Measurements from ENCODE around the gene SNAP91. TPM values are rescaled to one million over a fixed set of nuclear protein-coding genes. Genes with fewer than 3 reads are reported as not detected.

Gene SNAP91
- total RNA-seq, 4 donors from 2014 or later = not detected

DNA sequence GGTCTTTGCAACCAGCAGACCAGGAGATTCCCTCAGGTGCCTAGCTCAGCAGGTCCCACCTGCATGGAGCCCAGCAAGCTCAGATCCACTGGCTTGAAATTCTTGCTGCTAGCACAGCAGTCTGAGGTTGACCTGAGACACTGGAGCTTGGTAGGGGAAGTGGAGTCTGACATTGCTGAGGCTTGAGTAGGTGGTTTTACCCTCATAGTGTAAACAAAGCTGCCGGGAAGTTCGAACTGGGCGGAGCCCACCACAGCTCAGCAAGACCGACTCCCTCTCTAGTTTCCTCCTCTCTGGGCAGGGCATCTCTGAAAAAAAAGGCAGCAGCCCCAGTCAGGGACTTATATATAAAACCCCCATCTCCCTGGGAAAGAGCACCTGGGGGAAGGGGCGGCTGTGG is 162.3 kb downstream of the SNAP91 start:
- 60% methylated on average over 4 of the region's 5 CpGs for WGBS
- Histone ChIP-seq H3K27ac (no peak overlapping the region), H3K4me1 (no peaks in the 10 kb centered on the region), H3K9me3 (peaks cover 6% of the 10 kb centered on the region), H3K36me3 (no peaks in the 10 kb centered on the region), H3K27me3 (no peaks in the 10 kb centered on the region), H3K4me3 (no peak overlapping the region)
- TF ChIP-seq EP300 (IDR thresholded peaks at IDR 0.05) (no peak), POLR2A (IDR thresholded peaks at IDR 0.05) (no peak), POLR2AphosphoS5 (IDR thresholded peaks at IDR 0.05) (no peak)
- TF ChIP-seq, protein P1, sequence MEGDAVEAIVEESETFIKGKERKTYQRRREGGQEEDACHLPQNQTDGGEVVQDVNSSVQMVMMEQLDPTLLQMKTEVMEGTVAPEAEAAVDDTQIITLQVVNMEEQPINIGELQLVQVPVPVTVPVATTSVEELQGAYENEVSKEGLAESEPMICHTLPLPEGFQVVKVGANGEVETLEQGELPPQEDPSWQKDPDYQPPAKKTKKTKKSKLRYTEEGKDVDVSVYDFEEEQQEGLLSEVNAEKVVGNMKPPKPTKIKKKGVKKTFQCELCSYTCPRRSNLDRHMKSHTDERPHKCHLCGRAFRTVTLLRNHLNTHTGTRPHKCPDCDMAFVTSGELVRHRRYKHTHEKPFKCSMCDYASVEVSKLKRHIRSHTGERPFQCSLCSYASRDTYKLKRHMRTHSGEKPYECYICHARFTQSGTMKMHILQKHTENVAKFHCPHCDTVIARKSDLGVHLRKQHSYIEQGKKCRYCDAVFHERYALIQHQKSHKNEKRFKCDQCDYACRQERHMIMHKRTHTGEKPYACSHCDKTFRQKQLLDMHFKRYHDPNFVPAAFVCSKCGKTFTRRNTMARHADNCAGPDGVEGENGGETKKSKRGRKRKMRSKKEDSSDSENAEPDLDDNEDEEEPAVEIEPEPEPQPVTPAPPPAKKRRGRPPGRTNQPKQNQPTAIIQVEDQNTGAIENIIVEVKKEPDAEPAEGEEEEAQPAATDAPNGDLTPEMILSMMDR (IDR thresholded peaks at IDR 0.05) = no peak
- DNase-seq (ENCODE audit: low spot score in 2 of 2) = no peak

DNA sequence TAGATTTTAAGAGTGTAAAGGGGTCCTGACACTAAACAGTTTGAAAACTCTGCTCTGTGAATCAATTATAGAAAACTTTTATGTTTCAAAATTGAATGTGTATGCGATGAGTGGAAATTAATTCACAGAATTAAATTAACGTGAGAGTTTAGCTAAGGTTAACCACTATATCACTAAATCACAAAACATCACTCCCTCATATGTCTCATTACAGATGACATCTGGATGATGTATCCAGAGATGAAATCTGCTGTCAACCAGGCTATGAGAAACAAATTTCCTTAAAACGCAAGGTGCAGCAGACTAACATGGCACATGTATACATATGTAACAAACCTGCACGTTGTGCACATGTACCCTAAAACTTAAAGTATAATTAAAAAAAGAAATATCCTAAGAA is 169.2 kb downstream of the SNAP91 start:
- no peaks in the 10 kb centered on the region for H3K27me3 ChIP-seq
- TF ChIP-seq POLR2A (IDR thresholded peaks at IDR 0.05) (no peak), POLR2AphosphoS5 (IDR thresholded peaks at IDR 0.05) (no peak), EP300 (IDR thresholded peaks at IDR 0.05) (no peak)
- TF ChIP-seq, protein P1 (IDR thresholded peaks at IDR 0.05) = no peak
- WGBS = 79% methylated on average over 4 of the region's 4 CpGs

DNA sequence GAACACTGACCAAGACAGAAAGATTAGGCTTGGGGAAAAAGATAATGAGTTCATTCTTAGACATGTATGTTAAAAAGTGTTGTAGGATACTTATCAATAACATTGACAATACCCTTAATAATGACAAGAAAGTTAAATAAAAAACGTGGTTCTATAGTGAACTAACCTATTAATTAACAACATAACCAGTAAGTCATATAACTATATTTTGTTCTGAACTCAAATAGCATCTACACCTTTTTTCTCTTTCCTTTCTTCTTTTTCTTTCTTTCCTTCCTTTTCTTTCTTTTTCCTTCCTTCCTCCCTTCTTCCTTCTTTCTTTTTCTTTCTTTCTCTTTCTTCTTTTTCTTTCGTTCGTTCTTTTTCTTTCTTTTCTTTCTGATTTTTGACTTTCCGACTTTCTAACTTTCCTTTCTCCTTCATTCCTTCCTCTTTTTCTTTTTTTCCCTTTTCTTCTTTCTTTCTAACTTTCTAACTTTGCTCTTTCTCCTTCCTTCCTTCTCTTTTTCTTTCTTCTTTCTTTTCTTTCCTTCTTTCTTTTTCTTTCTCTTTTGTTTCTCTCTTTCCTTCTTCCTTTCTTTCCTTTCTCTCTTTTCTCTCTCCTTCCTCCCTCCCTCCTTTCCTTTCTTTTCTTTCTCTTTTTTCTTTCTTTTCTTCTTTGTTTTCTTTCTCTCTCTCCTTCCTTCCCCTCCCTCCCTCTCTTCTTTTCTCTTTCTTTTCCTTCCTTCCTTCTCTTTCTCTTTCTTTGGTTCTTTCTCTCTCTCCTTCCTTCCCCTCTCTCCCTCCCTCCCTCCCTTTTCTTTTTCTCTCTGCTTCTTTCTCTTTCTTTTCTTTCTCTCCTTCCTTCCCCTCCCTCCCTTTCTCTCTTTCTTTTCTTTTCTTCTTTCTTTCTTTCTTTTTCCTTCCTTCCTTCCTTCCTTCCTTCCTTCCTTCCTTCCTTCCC is 172.0 kb downstream of the SNAP91 start:
- Histone ChIP-seq H3K4me3 (no peak overlapping the region), H3K27ac (no peak overlapping the region), H3K36me3 (no peaks in the 10 kb centered on the region), H3K4me1 (no peaks in the 10 kb centered on the region), H3K27me3 (no peaks in the 10 kb centered on the region), H3K9me3 (no peaks in the 10 kb centered on the region)
- no peak for DNase-seq (ENCODE audit: low spot score in 2 of 2)
- TF ChIP-seq POLR2AphosphoS5 (IDR thresholded peaks at IDR 0.05) (no peak), POLR2A (IDR thresholded peaks at IDR 0.05) (no peak), EP300 (IDR thresholded peaks at IDR 0.05) (no peak)
- TF ChIP-seq, protein P1 (IDR thresholded peaks at IDR 0.05) = no peak
- 70% methylated on average over 4 of the region's 4 CpGs for WGBS

More for the DNA sequence above, 169.2 kb downstream of the SNAP91 start:
- Histone ChIP-seq H3K9me3 (no peaks in the 10 kb centered on the region), H3K4me3 (no peak overlapping the region), H3K27ac (no peak overlapping the region), H3K36me3 (no peaks in the 10 kb centered on the region), H3K4me1 (no peaks in the 10 kb centered on the region)
- no peak for DNase-seq (ENCODE audit: low spot score in 2 of 2)

DNA sequence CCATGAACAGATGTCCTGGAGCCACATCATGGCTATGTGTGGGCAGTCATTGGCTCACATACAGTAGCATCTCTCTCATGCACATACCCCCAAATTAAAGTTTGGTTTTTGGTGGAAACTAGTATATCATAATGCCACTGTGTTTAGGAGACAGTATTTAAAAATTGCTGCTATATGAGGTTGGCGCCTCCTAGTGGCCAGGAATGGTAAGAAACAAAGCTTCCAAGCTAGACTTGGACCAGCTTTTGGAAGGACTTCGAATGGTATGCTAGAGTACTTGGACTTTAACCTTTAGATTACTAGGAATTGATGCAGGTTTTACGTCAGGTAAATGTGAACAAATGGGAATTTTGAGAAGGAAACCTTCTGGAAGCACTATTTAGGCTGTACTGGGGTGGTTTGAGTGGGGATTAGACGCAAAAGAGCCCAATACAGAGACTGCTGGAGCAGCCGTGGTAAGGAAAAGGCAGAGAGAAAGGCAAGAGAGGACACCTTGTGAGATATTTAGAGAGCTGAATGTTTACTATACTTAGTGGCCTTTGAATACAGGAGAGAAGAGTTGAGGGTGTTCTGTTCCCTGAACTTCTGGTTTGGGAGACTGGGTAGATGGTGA is 172.8 kb downstream of the SNAP91 start:
- Histone ChIP-seq H3K4me1 (no peaks in the 10 kb centered on the region), H3K27me3 (no peaks in the 10 kb centered on the region), H3K9me3 (no peaks in the 10 kb centered on the region), H3K36me3 (no peaks in the 10 kb centered on the region), H3K4me3 (no peak overlapping the region), H3K27ac (no peak overlapping the region)
- no peak for DNase-seq (ENCODE audit: low spot score in 2 of 2)
- 52% methylated on average over 5 of the region's 5 CpGs for WGBS
- no peak for TF ChIP-seq POLR2A (IDR thresholded peaks at IDR 0.05)
- TF ChIP-seq, protein P1 (IDR thresholded peaks at IDR 0.05) = peak in 1 of 2 donors; percentile 41
- TF ChIP-seq EP300 (IDR thresholded peaks at IDR 0.05) = no peak

DNA sequence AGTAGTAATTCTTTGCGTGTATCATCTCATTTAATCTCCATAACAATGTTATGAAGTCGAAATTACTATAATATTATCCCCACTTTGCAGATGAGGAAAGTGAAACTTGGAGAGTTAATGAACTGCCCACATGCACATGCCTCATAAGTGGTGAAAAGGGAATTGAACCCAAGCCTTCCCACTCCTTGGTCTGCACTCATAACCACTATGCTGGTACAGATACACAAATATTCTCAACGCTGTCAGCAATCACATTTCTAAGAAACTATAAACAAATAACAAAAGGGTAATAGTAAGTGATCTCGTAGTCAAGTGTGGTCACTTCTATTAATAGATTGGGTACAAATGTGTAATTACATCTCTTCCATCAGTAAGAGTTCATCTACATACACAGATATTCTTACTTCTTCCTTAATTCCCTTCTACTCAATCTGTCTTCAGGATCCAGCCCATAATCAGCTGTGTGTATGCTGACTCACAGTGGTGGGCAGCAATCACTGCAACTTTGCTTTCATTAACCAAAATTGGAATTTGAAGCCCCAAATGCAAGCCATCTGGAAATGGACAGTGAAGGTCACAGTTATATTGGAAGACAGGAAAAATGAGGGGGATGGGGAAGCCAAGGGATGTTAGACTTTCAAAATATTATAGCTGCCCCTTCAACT is 190.0 kb downstream of the SNAP91 start:
- WGBS = 77% methylated on average over 4 of the region's 4 CpGs
- TF ChIP-seq, protein P1 (IDR thresholded peaks at IDR 0.05) = no peak
- TF ChIP-seq EP300 (IDR thresholded peaks at IDR 0.05) (no peak), POLR2AphosphoS5 (IDR thresholded peaks at IDR 0.05) (no peak), POLR2A (IDR thresholded peaks at IDR 0.05) (no peak)
- no peaks in the 10 kb centered on the region for H3K4me1 ChIP-seq
- H3K27ac ChIP-seq = no peak overlapping the region
- no peaks in the 10 kb centered on the region for H3K9me3 ChIP-seq
- no peaks in the 10 kb centered on the region for H3K27me3 ChIP-seq
- DNase-seq (ENCODE audit: low spot score in 2 of 2) = no peak
- H3K36me3 ChIP-seq = no peaks in the 10 kb centered on the region
- H3K4me3 ChIP-seq = no peak overlapping the region

Data from suprapubic skin (tissue), 4 donors.